ENCODE data around the gene SNX18.
A peak's percentile ranks its signal among the peaks of the same experiment; 100 is the strongest.

GRCh38 chr5:54518146-54518817 is 723 bp downstream of the SNX18 start:
- TF ChIP-seq CTCF (optimal IDR thresholded peaks at IDR 0.05 in 1 of 3, IDR thresholded peaks at IDR 0.05 in 1 of 3, conservative IDR thresholded peaks at IDR 0.05 in 1 of 3; ENCODE audit: extremely low read depth in 1 of 3, insufficient read depth in 2 of 3, low read length in 3 of 3), result peak in 1 of 3 experiments; percentile 57
- no peak for TF ChIP-seq EZH2 (IDR thresholded peaks at IDR 0.05; ENCODE audit: low read length)

Data from keratinocyte (primary cell).